Measurements from ENCODE around the gene LILRB2. TPM values are rescaled to one million over a fixed set of nuclear protein-coding genes. Genes with fewer than 3 reads are reported as not detected.

Gene LILRB2
- total and polyA plus RNA-seq, 9 of the 15 experiments (the other 6 are each of a cell fraction or from before 2014, with no cell fraction given): not detected

GRCh38 chr19:54316746-54317107, 35.8 kb upstream of the LILRB2 start:
- Histone ChIP-seq H2AFZ (ENCODE audit: low read depth, low read length) (no peak overlapping the region), H4K20me1 (replicated peaks; ENCODE audit: control insufficient read depth, insufficient read depth, low read length) (no peaks in the 10 kb centered on the region), H3K9ac (ENCODE audit: insufficient read depth in 1 of 2, low read depth in 2 of 2, low read length in 2 of 2) (no peak overlapping the region), H3K36me3 (ENCODE audit: control insufficient read depth, insufficient read depth, low read length) (no peaks in the 10 kb centered on the region), H3K9me3 (replicated peaks; ENCODE audit: control insufficient read depth, insufficient read depth, low read depth, low read length) (no peaks in the 10 kb centered on the region), H3K27me3 (ENCODE audit: control insufficient read depth in 2 of 2, insufficient read depth in 2 of 2, low read length in 2 of 2) (peaks cover 25 to 54% of the 10 kb centered on the region in 2 experiments), H3K4me2 (ENCODE audit: insufficient read depth, low read length) (no peak overlapping the region), H3K4me3 (no peak overlapping the region), H3K9me1 (ENCODE audit: control insufficient read depth, insufficient read depth, low read length) (no peaks in the 10 kb centered on the region), H3K27ac (ENCODE audit: extremely low read depth, low read depth, low read length) (no peak overlapping the region), H3K4me1 (replicated peaks in 1 of 2; ENCODE audit: control insufficient read depth in 2 of 2, insufficient read depth in 2 of 2, low read length in 2 of 2) (no peaks in the 10 kb centered on the region), H3K79me2 (ENCODE audit: control insufficient read depth, insufficient read depth, low read length) (no peaks in the 10 kb centered on the region)
- WGBS (ENCODE audit: insufficient coverage, low coverage, missing lambda C conversion rate): 3% methylated on average over 10 of the region's 11 CpGs
- TF ChIP-seq RFX1 (IDR thresholded peaks at IDR 0.05): peak; percentile 91
- no peak for TF ChIP-seq PHTF2 (CRISPR knock-in tag; IDR thresholded peaks at IDR 0.05)
- no peak for TF ChIP-seq MEF2D (tag; conservative IDR thresholded peaks at IDR 0.05; ENCODE audit: low read depth)
- 0 out of 2 replicates have a peak, but pooled peaks have one; percentile 21 for TF ChIP-seq KLF1 (tag; IDR thresholded peaks at IDR 0.05)
- TF ChIP-seq GABPA (tag; conservative IDR thresholded peaks at IDR 0.05; ENCODE audit: low read depth): peak; percentile 45
- TF ChIP-seq RNF2 (IDR thresholded peaks at IDR 0.05): no peak
- no peak for TF ChIP-seq PCBP1 (IDR thresholded peaks at IDR 0.05; ENCODE audit: low read depth, low read length, poor library complexity, severe bottlenecking)
- POLR2A ChIA-PET: no interaction called here
- in situ Hi-C loops (cut with MboI): no loop called here
- DNase-seq (ENCODE audit: extremely low read depth in 1 of 4, low spot score in 3 of 4) (peak in 3 of 4 experiments; percentile 22 to 51 (median 48)), FAIRE-seq (no peak), ATAC-seq (no peak)
- intact Hi-C loops (cut with micrococcal nuclease): no loop called here
- CTCF ChIA-PET (ENCODE audit: low intra/inter-chr PET ratio): no interaction called here
- no TSS peak for BruUV-seq (replicated peaks)

GRCh38 chr19:54315956-54316355, 35.0 kb upstream of the LILRB2 start:
- Histone ChIP-seq H4K20me1 (replicated peaks; ENCODE audit: control insufficient read depth, insufficient read depth, low read length) (no peaks in the 10 kb centered on the region), H3K79me2 (ENCODE audit: control insufficient read depth, insufficient read depth, low read length) (no peaks in the 10 kb centered on the region), H3K36me3 (ENCODE audit: control insufficient read depth, insufficient read depth, low read length) (no peaks in the 10 kb centered on the region), H3K4me1 (replicated peaks in 1 of 2; ENCODE audit: control insufficient read depth in 2 of 2, insufficient read depth in 2 of 2, low read length in 2 of 2) (no peaks in the 10 kb centered on the region), H2AFZ (ENCODE audit: low read depth, low read length) (no peak overlapping the region), H3K4me3 (no peak overlapping the region), H3K4me2 (ENCODE audit: insufficient read depth, low read length) (no peak overlapping the region), H3K9me1 (ENCODE audit: control insufficient read depth, insufficient read depth, low read length) (no peaks in the 10 kb centered on the region), H3K9ac (ENCODE audit: insufficient read depth in 1 of 2, low read depth in 2 of 2, low read length in 2 of 2) (no peak overlapping the region), H3K9me3 (replicated peaks; ENCODE audit: control insufficient read depth, insufficient read depth, low read depth, low read length) (no peaks in the 10 kb centered on the region), H3K27ac (ENCODE audit: extremely low read depth, low read depth, low read length) (no peak overlapping the region), H3K27me3 (ENCODE audit: control insufficient read depth in 2 of 2, insufficient read depth in 2 of 2, low read length in 2 of 2) (peaks cover 23 to 60% of the 10 kb centered on the region in 2 experiments)
- ChIA-PET POLR2A (no interaction called here), CTCF (ENCODE audit: low intra/inter-chr PET ratio) (no interaction called here)
- ATAC-seq (no peak), FAIRE-seq (no peak), DNase-seq (ENCODE audit: extremely low read depth in 1 of 4, low spot score in 3 of 4) (no peak)
- under 1% methylated on average over 10 of the region's 10 CpGs for WGBS (ENCODE audit: insufficient coverage, low coverage, missing lambda C conversion rate)
- BruUV-seq (replicated peaks): no TSS peak
- in situ Hi-C loops (cut with MboI) (no loop called here), intact Hi-C loops (cut with micrococcal nuclease) (no loop called here)
- TF ChIP-seq HDGF (IDR thresholded peaks at IDR 0.05) (no peak), NCOA2 (IDR thresholded peaks at IDR 0.05; ENCODE audit: partially characterized antibody in 2 of 2) (no peak), ZBTB11 (CRISPR knock-in tag; IDR thresholded peaks at IDR 0.05) (no peak), MED1 (CRISPR knock-in tag; IDR thresholded peaks at IDR 0.05; ENCODE audit: borderline replicate concordance) (no peak), RHOXF2B (CRISPR knock-in tag; conservative IDR thresholded peaks at IDR 0.05) (no peak), PHF21A (IDR thresholded peaks at IDR 0.05; ENCODE audit: borderline replicate concordance, low read depth) (no peak)
